K562 (cell line): ENCODE results near the gene DDX20. TPM values are rescaled to one million over a fixed set of nuclear protein-coding genes. Genes with fewer than 3 reads are reported as not detected.

Source experiments
- ATAC-seq: fragments of 200-7000 bp; cut with Tn5 transposase; 3 replicates; pipeline ENCODE4 v1.9.1; 2020; ENCODE audit warnings: moderate library complexity
- BruUV-seq: library from RNA; stranded (reverse); fragments of 400-500 nt; replicated peaks from 2 replicates; lab custom pipeline; 2021; lab: Mats Ljungman, UMichigan
- CTCF ChIA-PET: fragments of 300-600 bp; formaldehyde crosslinking; extraction: SDS; loops from one replicate; lab custom pipeline; 2021; ENCODE audit warnings: low intra/inter-chr PET ratio; lab: Yijun Ruan, JAX
- POLR2A ChIA-PET: fragments of 300-600, 350-650 bp; sonication (Branson Sonifier 250); formaldehyde crosslinking; extraction: SDS; loops from one replicate; lab custom pipeline; 2021; ENCODE audit warnings: antibody characterized with exemption, inconsistent platforms; lab: Yijun Ruan, JAX
- DNase-seq, 4 experiments: peaks; one replicate each; pipeline versions ENCODE4 v3.0.0 to v3.0.0-alpha.2; 2011 to 2018; ENCODE audit warnings: low spot score in 3 of 4, mixed read lengths in 3 of 4; ENCODE audit errors: extremely low read depth in 1 of 4
- FAIRE-seq: peaks from 2 replicates; lab custom pipeline; 2011; peaks lifted over from hg19 to GRCh38; lab: Jason Lieb, UNC
- H2AFZ ChIP-seq: 2 replicates; pipeline ENCODE4 v1.6.0; 2011; ENCODE audit warnings: low read depth, low read length, control low read depth, inconsistent platforms
- H3K27ac ChIP-seq: fragments of 200-600 bp; 3 replicates; pipeline ENCODE4 v1.8.0; 2011; ENCODE audit warnings: low read depth, mild to moderate bottlenecking, control low read depth, inconsistent platforms, low read length, moderate library complexity, mixed read lengths; ENCODE audit errors: extremely low read depth
- H3K27me3 ChIP-seq, 2 experiments: fragments of 300-600 bp in 1 of 2; 2 replicates in 1 of 2; 3 replicates in 1 of 2; pipeline versions ENCODE4 v1.6.0 to v1.8.0; 2011; ENCODE audit warnings: inconsistent platforms in 2 of 2, low read length in 2 of 2, mild to moderate bottlenecking in 1 of 2, mixed read lengths in 1 of 2, moderate library complexity in 1 of 2; ENCODE audit not compliant: control insufficient read depth in 2 of 2, insufficient read depth in 2 of 2
- H3K36me3 ChIP-seq: fragments of 300-600 bp; 3 replicates; pipeline ENCODE4 v1.8.0; 2011; ENCODE audit warnings: mild to moderate bottlenecking, low read length, inconsistent platforms; ENCODE audit not compliant: control insufficient read depth, insufficient read depth
- H3K4me1 ChIP-seq, 2 experiments: fragments of 200-600 bp in 1 of 2; replicated peaks in 1 of 2; 2 replicates in 1 of 2; 3 replicates in 1 of 2; pipeline versions ENCODE4 v1.5.1 to v1.8.0; 2011; ENCODE audit warnings: inconsistent platforms in 2 of 2, low read length in 2 of 2, mild to moderate bottlenecking in 1 of 2, mixed read lengths in 1 of 2, moderate library complexity in 1 of 2; ENCODE audit not compliant: control insufficient read depth in 2 of 2, insufficient read depth in 2 of 2
- H3K4me2 ChIP-seq: 2 replicates; pipeline ENCODE4 v1.6.1; 2011; ENCODE audit warnings: low read length, control low read depth, inconsistent platforms, mixed read lengths; ENCODE audit not compliant: insufficient read depth
- H3K4me3 ChIP-seq: fragments of 200-600 bp; sonication (generic), shearing (Covaris generic); 2 replicates; pipeline ENCODE4 v1.5.1; 2016; ENCODE audit warnings: control low read depth, inconsistent platforms
- H3K79me2 ChIP-seq: fragments of 200-600 bp; 3 replicates; pipeline ENCODE4 v1.8.0; 2011; ENCODE audit warnings: low read length, inconsistent platforms; ENCODE audit not compliant: control insufficient read depth, insufficient read depth
- H3K9ac ChIP-seq, 2 experiments: 2 replicates each; pipeline versions ENCODE4 v1.6.0 to v1.6.1; 2011; ENCODE audit warnings: low read depth in 2 of 2, low read length in 2 of 2, control low read depth in 1 of 2, inconsistent platforms in 1 of 2, mild to moderate bottlenecking in 1 of 2, mixed read lengths in 1 of 2; ENCODE audit not compliant: insufficient read depth in 1 of 2
- H3K9me1 ChIP-seq: one replicate; pipeline ENCODE4 v1.6.0; 2011; ENCODE audit warnings: inconsistent platforms, mild to moderate bottlenecking, low read length, moderate library complexity; ENCODE audit not compliant: control insufficient read depth, insufficient read depth
- H3K9me3 ChIP-seq: replicated peaks from 2 replicates; pipeline ENCODE4 v1.5.1; 2011; ENCODE audit warnings: low read depth, low read length, inconsistent platforms; ENCODE audit not compliant: control insufficient read depth, insufficient read depth
- H4K20me1 ChIP-seq: replicated peaks from 2 replicates; pipeline ENCODE4 v1.6.1; 2011; ENCODE audit warnings: low read length, inconsistent platforms, mixed read lengths; ENCODE audit not compliant: control insufficient read depth, insufficient read depth
- ARID3A ChIP-seq: IDR thresholded peaks from 2 replicates; pipeline ENCODE4 v1.6.1; 2012; ENCODE audit warnings: low read depth, low read length, improper control_type of control experiment, borderline replicate concordance
- ATF4 ChIP-seq: fragments of 450-650 bp; formaldehyde crosslinking; IDR thresholded peaks from 2 replicates; pipeline ENCODE4 v1.4.0; 2022; ENCODE audit warnings: mild to moderate bottlenecking, moderate library complexity
- CEBPG ChIP-seq, 3 experiments: fragments of 200-800 bp in 1 of 3; sonication (Bioruptor generic) in 1 of 3; sonication (generic) in 1 of 3; formaldehyde crosslinking in 1 of 3; IDR thresholded peaks in 2 of 3; conservative IDR thresholded peaks in 1 of 3; 2 replicates each; pipeline versions ENCODE4 v1.6.1 to v1.8.0; 2016 to 2022; ENCODE audit warnings: missing compliant biosample characterization in 2 of 3, missing genetic modification characterization in 2 of 3, mild to moderate bottlenecking in 1 of 3, missing genetic modification reagents in 1 of 3
- CSDE1 ChIP-seq, 2 experiments: fragments of 450-650 bp; IDR thresholded peaks; 2 replicates each; pipeline ENCODE4 v1.6.1; 2016; ENCODE audit warnings: mild to moderate bottlenecking in 1 of 2
- EHMT2 ChIP-seq: fragments of 450-650 bp; IDR thresholded peaks from 2 replicates; pipeline ENCODE4 v1.6.1; 2018; ENCODE audit warnings: antibody characterized with exemption
- EP400 ChIP-seq: fragments of 450-650 bp; IDR thresholded peaks from 2 replicates; pipeline ENCODE4 v1.6.1; 2017; ENCODE audit warnings: antibody characterized with exemption, mild to moderate bottlenecking, moderate library complexity
- NR1H2 ChIP-seq: sonication (generic); formaldehyde crosslinking; IDR thresholded peaks from 2 replicates; pipeline ENCODE4 v1.4.0; 2020; ENCODE audit warnings: mild to moderate bottlenecking, missing genetic modification reagents
- PTBP1 ChIP-seq: fragments of 200-400 bp; formaldehyde crosslinking; IDR thresholded peaks from 2 replicates; pipeline ENCODE4 v1.6.1; 2017; ENCODE audit warnings: low read depth, low read length
- RHOXF2B ChIP-seq: fragments of 250-450 bp; sonication (Bioruptor Pico); conservative IDR thresholded peaks from 2 replicates; pipeline ENCODE4 v1.5.1; 2021
- SMAD2 ChIP-seq: fragments of 150-350 bp; IDR thresholded peaks from 2 replicates; pipeline ENCODE4 v1.6.1; 2014; ENCODE audit warnings: low read depth, mild to moderate bottlenecking, low read length
- ZNF639 ChIP-seq, 2 experiments: fragments of 200-800 bp in 1 of 2; sonication (Bioruptor generic) in 1 of 2; sonication (generic) in 1 of 2; formaldehyde crosslinking in 1 of 2; IDR thresholded peaks in 1 of 2; conservative IDR thresholded peaks in 1 of 2; 2 replicates each; pipeline versions ENCODE4 v1.5.0 to v1.6.1; 2016 to 2020; ENCODE audit warnings: missing compliant biosample characterization in 1 of 2, missing genetic modification characterization in 1 of 2, missing genetic modification reagents in 1 of 2
- ZNF717 ChIP-seq: fragments of 250-450 bp; sonication (Bioruptor Pico); IDR thresholded peaks from 2 replicates; pipeline ENCODE4 v1.5.0; 2021
- WGBS: fragments of 100-300 bp; shearing (Covaris generic); methylation state at CpG from one replicate; pipeline ENCODE4 v1.1.6; 2016; ENCODE audit warnings: low coverage, mixed read lengths; ENCODE audit not compliant: insufficient coverage; ENCODE audit errors: missing lambda C conversion rate; 5-methylcytosine and 5-hydroxymethylcytosine counted together
- in situ Hi-C: fragments of 300-500 bp; cut with MboI; formaldehyde crosslinking; loops from 4 replicates; pipeline ENCODE4 v1.15.0; 2018; ENCODE audit warnings: inconsistent platforms, mixed read lengths
- intact Hi-C: fragments of 100-400 bp; cut with micrococcal nuclease; formaldehyde crosslinking; loops from 2 replicates; pipeline ENCODE4 v1.14.2; 2022
- polyA plus RNA-seq, 8 experiments: library from polyadenylated mRNA; depleted of rRNA in 4 of 8; stranded (reverse) in 5 of 8; unstranded in 3 of 8; fragments of >200 nt; fragmentation: Nextera tagmentation in 2 of 8; fragmentation: Illumina TruSeq in 1 of 8; extraction: Ambion mirVana in 2 of 8; extraction: Trizol in 1 of 8; gene quantifications; 2 replicates each; pipeline versions ENCODE4 v1.2.1 to v1.2.3, GENCODE V29; 2011 to 2014; ENCODE audit warnings: inconsistent platforms in 1 of 8, missing spikeins in 1 of 8
- total RNA-seq, 7 experiments: library from RNA; depleted of rRNA in 6 of 7; stranded (reverse); fragments of >200 nt in 6 of 7; fragmentation: Illumina TruSeq in 2 of 7; extraction: Trizol in 2 of 7; gene quantifications; 2 replicates each; pipeline versions ENCODE4 v1.2.1 to v1.2.3, GENCODE V29; 2011 to 2021; ENCODE audit warnings: low replicate concordance in 1 of 7

The DDX20 gene
- total and polyA plus RNA-seq, 9 of the 15 experiments (the other 6 are each of a cell fraction or from before 2014, with no cell fraction given): 8.3 to 33.4 (median 24.5) TPM

GRCh38 chr1:111778541-111779051, 22.9 kb downstream of the DDX20 start (continued):
- TF ChIP-seq SMAD2: no peak
- no peak for TF ChIP-seq NR1H2 (CRISPR knock-in tag)
- TF ChIP-seq ATF4 (CRISPR knock-in tag): no peak
- TF ChIP-seq EP400: no peak
- no peak for TF ChIP-seq ZNF639 (CRISPR knock-in tag; conservative IDR thresholded peaks at IDR 0.05 in 1 of 2, IDR thresholded peaks at IDR 0.05 in 1 of 2)

GRCh38 chr1:111779546-111779945, 23.8 kb downstream of the DDX20 start:
- no peak overlapping the region for H3K9ac ChIP-seq
- H3K79me2 ChIP-seq: no peaks in the 10 kb centered on the region
- intact Hi-C loops: no loop called here
- H4K20me1 ChIP-seq: no peaks in the 10 kb centered on the region
- no peak overlapping the region for H2AFZ ChIP-seq
- H3K9me3 ChIP-seq: no peaks in the 10 kb centered on the region
- ATAC-seq: no peak
- CTCF ChIA-PET: no interaction called here
- no peaks in the 10 kb centered on the region for H3K9me1 ChIP-seq
- in situ Hi-C loops: no loop called here
- TF ChIP-seq ZNF717 (no peak), CSDE1 (IDR thresholded peaks at IDR 0.05) (no peak), ARID3A (no peak), EHMT2 (no peak), PTBP1 (no peak), CEBPG (CRISPR knock-in tag; IDR thresholded peaks at IDR 0.05) (no peak), CEBPG (tag; conservative IDR thresholded peaks at IDR 0.05 in 1 of 2, IDR thresholded peaks at IDR 0.05 in 1 of 2) (no peak), RHOXF2B (no peak)
- FAIRE-seq: no peak
- POLR2A ChIA-PET: no interaction called here
- 0% methylated on average over 2 of the region's 2 CpGs for WGBS
- no TSS peak for BruUV-seq
- H3K36me3 ChIP-seq: no peaks in the 10 kb centered on the region
- no peaks in the 10 kb centered on the region for H3K4me1 ChIP-seq
- H3K4me2 ChIP-seq: no peak overlapping the region
- no peak overlapping the region for H3K27ac ChIP-seq
- no peak for DNase-seq
- peaks cover 17 to 25% of the 10 kb centered on the region in 2 experiments; a peak in 4 of 5 replicates for H3K27me3 ChIP-seq
- no peak overlapping the region for H3K4me3 ChIP-seq
